GM18907 (cell line): ENCODE measurements around the gene PANX3.
A peak's percentile ranks its signal among the peaks of the same experiment; 100 is the strongest.

Experiments
- ATAC-seq: cut with Tn5 transposase; IDR thresholded peaks from one replicate; pipeline ENCODE4 v1.9.1; 2021; ENCODE audit warnings: mild to moderate bottlenecking, moderate library complexity; ENCODE audit not compliant: unreplicated experiment

PANX3 gene

DNA sequence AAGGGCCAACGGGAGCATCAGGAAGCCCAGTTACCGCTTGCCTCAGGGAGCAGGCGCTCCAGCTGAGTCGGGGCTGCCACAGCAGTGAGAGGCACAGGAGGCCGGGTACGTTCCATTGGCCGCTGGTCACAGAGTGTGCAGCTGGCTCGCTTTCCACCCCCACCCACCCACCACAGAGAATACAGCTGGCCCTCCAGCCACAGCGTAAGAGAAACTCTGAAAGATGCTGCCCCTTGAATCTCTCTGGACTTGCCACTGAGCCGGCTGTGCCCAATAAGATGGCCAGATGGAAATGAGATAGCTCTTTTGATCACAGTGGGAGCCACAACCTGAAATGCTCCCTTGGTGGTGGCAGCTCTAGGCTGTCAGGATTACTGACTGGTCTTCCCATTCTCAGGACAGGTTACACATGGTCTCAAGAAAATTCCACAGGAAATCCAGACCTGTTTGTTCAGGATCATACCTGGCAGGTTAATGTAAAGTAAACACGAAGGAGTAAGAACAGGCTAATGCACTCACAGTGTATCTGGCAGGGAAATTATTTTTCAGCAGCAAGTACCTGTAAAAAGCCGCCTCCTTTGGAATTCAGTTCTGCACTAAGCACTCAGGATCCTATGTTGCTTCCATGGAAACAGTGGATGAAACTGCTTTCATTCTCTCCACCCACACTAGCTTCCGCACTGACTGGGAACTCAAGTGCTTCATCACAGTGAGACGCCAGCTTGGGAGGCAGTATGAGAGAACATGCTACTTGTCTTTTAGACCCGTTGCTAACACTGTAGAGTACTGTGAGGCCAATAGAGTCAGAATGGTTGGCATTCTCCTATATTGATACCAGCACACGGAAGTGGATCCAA lies 45.8 kb downstream of the PANX3 start:
- no peak for ATAC-seq

DNA sequence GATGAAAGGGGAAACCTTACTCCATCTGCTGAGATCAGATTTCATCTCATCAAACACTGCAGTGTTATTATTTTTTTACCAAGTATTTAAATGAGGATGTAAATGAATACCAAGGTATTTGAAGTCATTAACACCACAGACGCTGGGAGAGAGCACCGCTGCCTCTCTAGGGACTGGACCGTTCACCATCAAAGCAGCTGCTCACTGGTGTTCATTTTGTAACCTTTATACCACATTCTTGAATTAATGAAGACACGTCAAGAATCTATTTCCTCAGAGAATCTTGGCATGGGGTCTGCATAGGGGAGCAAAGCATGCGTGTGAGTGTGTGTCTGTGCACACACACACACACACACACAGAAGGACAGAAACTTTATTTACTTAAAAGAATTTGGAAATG lies 46.7 kb downstream of the PANX3 start:
- ATAC-seq = no peak

DNA sequence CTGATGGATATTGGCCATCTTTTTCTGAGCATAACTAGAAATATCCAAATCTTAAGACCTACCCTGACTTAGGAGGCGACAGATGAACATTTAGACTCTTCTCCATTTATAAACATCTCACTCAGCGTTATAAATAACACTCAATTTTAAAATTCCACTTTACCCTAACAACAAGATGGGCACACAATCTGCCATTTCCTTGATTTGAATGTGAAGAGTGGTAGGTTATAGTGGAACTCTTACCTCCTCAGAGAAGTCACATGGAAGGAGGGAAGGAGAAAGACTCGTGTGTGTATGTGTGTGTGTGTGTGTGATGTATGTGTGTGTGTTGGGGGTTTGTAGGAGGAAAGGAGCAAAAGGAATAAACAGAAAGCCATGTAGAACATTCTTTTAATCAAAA lies 47.3 kb downstream of the PANX3 start:
- ATAC-seq = no peak

DNA sequence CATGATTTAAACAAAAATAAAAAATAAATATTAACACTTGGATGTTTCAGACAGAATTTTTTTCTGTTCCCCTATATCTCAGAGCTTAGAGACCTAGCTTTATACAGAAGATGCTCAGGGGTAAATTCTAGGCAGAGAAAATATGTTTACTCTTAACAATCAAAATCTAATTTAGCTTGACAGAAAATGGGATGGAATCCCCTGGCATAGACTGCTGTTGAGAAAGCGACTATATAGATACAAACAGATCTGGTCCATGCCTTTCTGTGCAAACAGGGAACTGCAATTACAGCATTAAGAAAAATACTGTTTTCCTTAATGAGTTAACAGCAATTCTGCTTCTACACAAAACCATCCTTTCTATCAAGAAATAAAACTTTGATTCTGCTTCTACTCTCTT lies 47.8 kb downstream of the PANX3 start:
- no peak for ATAC-seq

DNA sequence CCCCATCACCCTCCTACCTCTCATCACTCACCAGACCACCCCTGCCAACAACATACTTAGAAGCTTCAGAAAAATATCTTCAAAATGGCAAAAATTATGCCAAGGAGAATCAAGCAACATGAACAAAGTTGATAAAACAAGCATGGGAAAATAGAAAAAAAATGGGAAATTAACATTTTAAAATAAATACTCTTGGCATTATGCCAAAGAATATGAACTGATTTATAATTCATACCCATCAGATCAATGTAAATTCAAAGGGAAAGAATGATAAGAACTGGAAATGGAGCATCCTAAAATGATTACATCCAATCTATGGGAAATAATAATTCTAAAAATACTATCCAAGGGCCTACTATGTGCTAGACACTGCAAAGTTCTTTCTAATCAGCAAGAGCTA lies 50.3 kb downstream of the PANX3 start:
- no peak for ATAC-seq

DNA sequence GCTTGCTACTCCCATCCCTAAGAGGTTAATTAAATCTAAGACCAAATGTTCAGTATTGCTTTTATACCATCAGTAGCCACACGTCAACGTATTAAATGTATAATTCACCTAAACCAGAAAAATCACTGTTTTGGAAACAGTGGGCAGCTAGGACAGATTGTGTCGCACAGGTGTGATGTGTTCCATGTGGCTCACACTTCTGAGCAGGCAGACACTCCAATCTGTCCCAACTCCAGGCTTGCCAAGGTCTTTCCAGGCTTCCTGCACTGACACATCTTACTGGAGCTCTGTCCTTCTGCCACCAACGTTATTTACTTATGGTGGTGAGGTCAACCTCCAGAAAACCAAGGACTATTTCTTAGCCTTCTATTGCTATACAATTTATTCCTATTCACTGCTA lies 50.9 kb downstream of the PANX3 start:
- ATAC-seq = no peak

DNA sequence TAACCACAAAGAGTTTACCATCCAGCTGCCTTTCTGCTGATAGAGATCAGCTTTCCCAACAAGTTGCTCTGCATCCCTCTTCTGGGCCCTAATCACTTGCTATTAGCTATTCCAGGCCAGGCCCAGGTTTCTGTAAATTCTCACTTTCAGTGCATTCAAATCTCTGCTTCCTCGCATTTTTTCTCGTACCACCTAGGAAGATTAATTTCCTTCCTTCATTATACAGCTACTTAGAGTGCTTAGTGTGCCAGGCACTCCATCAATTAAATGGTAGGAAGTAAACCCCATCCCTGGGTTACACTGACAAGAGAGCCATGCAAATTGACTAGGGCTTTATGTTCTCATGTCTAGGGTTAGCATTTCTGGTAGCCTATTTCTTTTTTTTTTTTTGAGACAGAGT lies 52.6 kb downstream of the PANX3 start:
- ATAC-seq = no peak

DNA sequence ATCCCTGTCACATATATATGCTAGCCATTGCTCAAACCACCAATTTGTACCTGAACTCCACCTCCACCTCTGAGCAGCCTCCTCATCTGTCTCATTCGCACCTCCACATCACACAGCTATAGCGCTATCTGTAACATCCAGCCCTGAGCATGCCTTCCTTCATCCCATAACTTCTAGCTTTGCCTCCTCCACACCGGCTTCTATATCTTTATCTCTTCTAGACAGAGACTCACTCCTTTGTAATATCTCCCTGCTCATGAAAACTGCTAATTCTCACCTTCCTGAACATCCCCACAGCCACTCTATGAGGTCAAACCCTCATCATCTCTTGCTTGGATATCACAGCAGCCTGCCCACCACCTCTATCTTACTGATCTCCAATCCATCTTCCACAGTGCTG lies 56.4 kb downstream of the PANX3 start:
- ATAC-seq = no peak

DNA sequence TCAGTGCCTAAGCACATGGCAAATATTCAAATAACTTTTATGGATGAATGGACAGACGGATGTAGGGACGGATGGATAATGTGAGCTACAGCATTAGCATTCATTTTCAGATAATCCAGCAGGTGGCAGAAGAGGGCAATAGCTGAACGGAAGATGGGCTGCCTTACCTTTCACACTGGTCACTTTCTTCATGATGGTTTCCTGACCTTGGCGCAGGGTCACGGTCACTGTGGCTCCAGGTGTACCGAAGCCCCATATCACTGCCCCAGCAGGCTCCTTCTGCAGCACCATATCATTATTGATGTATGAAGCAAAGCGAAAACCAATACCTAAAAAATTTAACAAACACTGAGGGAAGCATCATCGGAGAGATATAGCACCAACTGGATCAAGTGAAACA lies 58.0 kb downstream of the PANX3 start:
- ATAC-seq = peak; percentile 41
